DMS79 treated with DMSO at 0.1 percent for 48 hours (cell line): ENCODE results near the gene C8B.

Experiments used
- DNase-seq: peaks from one replicate; lab custom pipeline; 2025; lab: John Stamatoyannopoulos, UW

The C8B gene

GRCh38 chr1:56931686-56932085 is 34.1 kb downstream of the C8B start:
- no peak for DNase-seq

- no peak for DNase-seq
Measured at GRCh38 chr1:56931211-56931610, 34.6 kb downstream of the C8B start.

- DNase-seq: no peak
Measured at GRCh38 chr1:56929492-56929891, 36.3 kb downstream of the C8B start.

- DNase-seq: no peak
Measured at GRCh38 chr1:56927986-56928385, 37.8 kb downstream of the C8B start.

- no peak for DNase-seq
Measured at GRCh38 chr1:56927171-56927570, 38.6 kb downstream of the C8B start.

GRCh38 chr1:56925193-56925592 is 40.6 kb downstream of the C8B start:
- DNase-seq: no peak

GRCh38 chr1:56924116-56924515 is 41.7 kb downstream of the C8B start:
- DNase-seq: no peak

- no peak for DNase-seq
Measured at GRCh38 chr1:56923201-56923600, 42.6 kb downstream of the C8B start.

GRCh38 chr1:56922507-56922906 is 43.3 kb downstream of the C8B start:
- no peak for DNase-seq

- no peak for DNase-seq
Measured at GRCh38 chr1:56922070-56922469, 43.7 kb downstream of the C8B start.

- no peak for DNase-seq
Measured at GRCh38 chr1:56921479-56921878, 44.3 kb downstream of the C8B start.

GRCh38 chr1:56920591-56921001 is 45.2 kb downstream of the C8B start:
- no peak for DNase-seq

GRCh38 chr1:56917356-56917755 is 48.5 kb downstream of the C8B start:
- DNase-seq: no peak

GRCh38 chr1:56916630-56917029 is 49.2 kb downstream of the C8B start:
- DNase-seq: no peak

GRCh38 chr1:56915960-56916359 is 49.9 kb downstream of the C8B start:
- no peak for DNase-seq

- DNase-seq: no peak
Measured at GRCh38 chr1:56912325-56912724, 53.5 kb downstream of the C8B start.

- DNase-seq: no peak
Measured at GRCh38 chr1:56911098-56911938, 54.5 kb downstream of the C8B start.

GRCh38 chr1:56910441-56910985 is 55.3 kb downstream of the C8B start:
- DNase-seq: no peak

GRCh38 chr1:56908619-56909221 is 57.1 kb downstream of the C8B start:
- no peak for DNase-seq

- DNase-seq: no peak
Measured at GRCh38 chr1:56905667-56906066, 60.1 kb downstream of the C8B start.

GRCh38 chr1:56904663-56905397 is 61.0 kb downstream of the C8B start:
- DNase-seq: no peak

- DNase-seq: no peak
Measured at GRCh38 chr1:56903778-56904177, 62.0 kb downstream of the C8B start.

GRCh38 chr1:56901716-56902115 is 64.1 kb downstream of the C8B start:
- no peak for DNase-seq
